HepG2 (cell line): ENCODE measurements around the gene FAM229A. TPM values are rescaled to one million over a fixed set of nuclear protein-coding genes. Genes with fewer than 3 reads are reported as not detected.

ENCODE experiments used
- ATF7-NPFF ChIP-seq: sonication (generic); formaldehyde crosslinking; IDR thresholded peaks from 2 replicates; pipeline ENCODE4 v1.8.1; 2023; ENCODE audit warnings: mild to moderate bottlenecking, low read depth, missing genetic modification reagents, moderate library complexity
- CEBPB ChIP-seq: IDR thresholded peaks from 2 replicates; pipeline ENCODE4 v1.6.1; 2011; ENCODE audit warnings: low read depth, low read length, improper control_type of control experiment, borderline replicate concordance
- CEBPG ChIP-seq: IDR thresholded peaks from 2 replicates; pipeline ENCODE4 v1.6.1; 2016
- HNRNPH1 ChIP-seq: fragments of 200-400 bp; formaldehyde crosslinking; optimal IDR thresholded peaks from 2 replicates; pipeline ENCODE3; 2017; ENCODE audit warnings: mild to moderate bottlenecking, low read depth, low read length
- KLF15 ChIP-seq: sonication (generic); formaldehyde crosslinking; IDR thresholded peaks from 2 replicates; pipeline ENCODE4 v1.8.1; 2023; ENCODE audit warnings: borderline replicate concordance, mild to moderate bottlenecking, inconsistent platforms, missing genetic modification reagents, mixed read lengths
- MED13 ChIP-seq: sonication (generic); formaldehyde crosslinking; IDR thresholded peaks from 2 replicates; pipeline ENCODE4 v1.5.0; 2020; ENCODE audit warnings: missing genetic modification reagents
- ONECUT2 ChIP-seq: sonication (generic); formaldehyde crosslinking; IDR thresholded peaks from 2 replicates; pipeline ENCODE4 v1.4.0; 2020; ENCODE audit warnings: missing genetic modification reagents
- ZFP62 ChIP-seq: sonication (generic); formaldehyde crosslinking; IDR thresholded peaks from 2 replicates; pipeline ENCODE4 v1.4.0; 2020; ENCODE audit warnings: missing genetic modification reagents
- ZNF570 ChIP-seq: sonication (generic); formaldehyde crosslinking; IDR thresholded peaks from 2 replicates; pipeline ENCODE4 v1.4.0; 2020; ENCODE audit warnings: mild to moderate bottlenecking, missing genetic modification reagents, borderline replicate concordance
- ZNF879 ChIP-seq: sonication (generic); formaldehyde crosslinking; IDR thresholded peaks from 2 replicates; pipeline ENCODE4 v1.8.1; 2023; ENCODE audit warnings: missing genetic modification reagents
- polyA plus RNA-seq, 8 experiments: library from polyadenylated mRNA; depleted of rRNA in 3 of 8; stranded (reverse) in 7 of 8; unstranded in 1 of 8; fragments of >200 nt; fragmentation: Illumina TruSeq in 4 of 8; extraction: Trizol in 4 of 8; gene quantifications; 2 replicates each; pipeline versions ENCODE4 v1.2.1 to v1.2.3, GENCODE V29; 2011 to 2016; ENCODE audit warnings: low read depth in 4 of 8, missing spikeins in 1 of 8, mixed read lengths in 1 of 8; ENCODE audit not compliant: insufficient read depth in 1 of 8
- total RNA-seq, 5 experiments: library from RNA; depleted of rRNA; stranded (reverse); fragments of >200 nt; fragmentation: Illumina TruSeq; extraction: Trizol; gene quantifications; 2 replicates each; pipeline ENCODE4 v1.2.3, GENCODE V29; 2016; ENCODE audit warnings: low read depth in 1 of 5
- TF ChIP-seq, protein P1 (sequence below): sonication (generic); formaldehyde crosslinking; IDR thresholded peaks from 2 replicates; pipeline ENCODE4 v1.4.0; 2020; ENCODE audit warnings: missing genetic modification reagents; ENCODE audit errors: not compliant biosample characterization
- TF ChIP-seq, protein P2 (sequence below): IDR thresholded peaks from 2 replicates; pipeline ENCODE4 v1.6.1; 2012; ENCODE audit warnings: low read length, improper control_type of control experiment
- TF ChIP-seq, protein P3 (sequence below): sonication (generic); formaldehyde crosslinking; IDR thresholded peaks from 2 replicates; pipeline ENCODE4 v1.5.0; 2020; ENCODE audit warnings: mild to moderate bottlenecking, missing genetic modification reagents
- TF ChIP-seq, protein P4 (sequence below): sonication (generic); formaldehyde crosslinking; IDR thresholded peaks from 2 replicates; pipeline ENCODE4 v1.4.0; 2020; ENCODE audit warnings: missing genetic modification reagents
- TF ChIP-seq, protein P5 (sequence below): sonication (generic); formaldehyde crosslinking; conservative IDR thresholded peaks from 2 replicates; pipeline ENCODE4 v1.4.0; 2020; ENCODE audit warnings: missing genetic modification reagents
- TF ChIP-seq, protein P6 (sequence below): sonication (generic); formaldehyde crosslinking; IDR thresholded peaks from 2 replicates; pipeline ENCODE4 v1.4.0; 2020; ENCODE audit warnings: mild to moderate bottlenecking, missing genetic modification reagents
- TF ChIP-seq, protein P7 (sequence below): sonication (generic); formaldehyde crosslinking; IDR thresholded peaks from 2 replicates; pipeline ENCODE4 v1.9.0; 2021; ENCODE audit warnings: missing genetic modification reagents, mild to moderate bottlenecking, borderline replicate concordance

The FAM229A gene
- total and polyA plus RNA-seq, 2 of the 13 experiments (the other 11 are each of a cell fraction or from before 2014, with no cell fraction given), result 3.2 to 17.6 TPM

DNA sequence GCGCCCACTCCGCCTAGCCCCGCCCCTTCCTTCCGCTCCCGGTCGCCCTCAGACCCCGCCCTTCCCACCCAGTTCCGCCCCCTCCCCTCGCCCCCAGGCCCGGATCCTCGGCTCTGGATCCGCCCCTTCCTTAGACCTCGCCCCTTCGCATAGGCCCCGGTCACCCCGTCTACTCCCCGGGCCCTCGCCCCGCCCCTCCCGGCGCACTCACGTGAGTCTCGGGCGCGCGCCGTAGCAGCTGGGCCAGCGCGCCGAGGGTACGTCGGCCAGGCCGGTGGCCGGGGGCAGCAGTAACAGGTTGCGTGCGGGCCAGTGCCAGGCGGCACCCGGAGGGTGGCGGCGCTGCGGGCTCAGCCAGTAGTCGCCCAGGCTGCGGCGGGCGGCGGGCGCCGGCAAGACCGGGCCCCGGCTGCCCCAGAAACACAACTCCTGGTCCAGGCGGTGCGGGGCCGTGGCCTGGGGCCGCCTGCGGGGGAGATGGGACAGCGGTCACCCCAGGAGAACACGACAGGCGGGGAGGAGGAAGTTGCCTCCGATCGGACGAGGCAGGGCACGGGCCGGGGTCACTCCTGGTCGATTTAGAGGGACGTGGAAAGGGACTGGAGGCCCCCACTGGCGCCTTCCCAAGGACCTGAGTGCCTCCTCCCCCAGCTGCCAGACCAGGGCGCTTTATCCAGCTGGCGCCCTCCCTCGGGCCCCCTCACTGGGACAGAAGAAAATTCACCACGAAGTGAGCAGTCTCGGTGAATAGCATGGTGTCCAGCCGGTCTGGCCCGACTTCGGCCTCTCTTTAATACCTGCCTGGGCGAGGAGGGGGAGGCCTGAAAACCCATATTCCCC lies 10.7 kb downstream of the FAM229A start (continued):
- TF ChIP-seq, protein P1, sequence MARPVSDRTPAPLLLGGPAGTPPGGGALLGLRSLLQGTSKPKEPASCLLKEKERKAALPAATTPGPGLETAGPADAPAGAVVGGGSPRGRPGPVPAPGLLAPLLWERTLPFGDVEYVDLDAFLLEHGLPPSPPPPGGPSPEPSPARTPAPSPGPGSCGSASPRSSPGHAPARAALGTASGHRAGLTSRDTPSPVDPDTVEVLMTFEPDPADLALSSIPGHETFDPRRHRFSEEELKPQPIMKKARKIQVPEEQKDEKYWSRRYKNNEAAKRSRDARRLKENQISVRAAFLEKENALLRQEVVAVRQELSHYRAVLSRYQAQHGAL (CRISPR knock-in tag), result peak; percentile 23
- TF ChIP-seq, protein P2, sequence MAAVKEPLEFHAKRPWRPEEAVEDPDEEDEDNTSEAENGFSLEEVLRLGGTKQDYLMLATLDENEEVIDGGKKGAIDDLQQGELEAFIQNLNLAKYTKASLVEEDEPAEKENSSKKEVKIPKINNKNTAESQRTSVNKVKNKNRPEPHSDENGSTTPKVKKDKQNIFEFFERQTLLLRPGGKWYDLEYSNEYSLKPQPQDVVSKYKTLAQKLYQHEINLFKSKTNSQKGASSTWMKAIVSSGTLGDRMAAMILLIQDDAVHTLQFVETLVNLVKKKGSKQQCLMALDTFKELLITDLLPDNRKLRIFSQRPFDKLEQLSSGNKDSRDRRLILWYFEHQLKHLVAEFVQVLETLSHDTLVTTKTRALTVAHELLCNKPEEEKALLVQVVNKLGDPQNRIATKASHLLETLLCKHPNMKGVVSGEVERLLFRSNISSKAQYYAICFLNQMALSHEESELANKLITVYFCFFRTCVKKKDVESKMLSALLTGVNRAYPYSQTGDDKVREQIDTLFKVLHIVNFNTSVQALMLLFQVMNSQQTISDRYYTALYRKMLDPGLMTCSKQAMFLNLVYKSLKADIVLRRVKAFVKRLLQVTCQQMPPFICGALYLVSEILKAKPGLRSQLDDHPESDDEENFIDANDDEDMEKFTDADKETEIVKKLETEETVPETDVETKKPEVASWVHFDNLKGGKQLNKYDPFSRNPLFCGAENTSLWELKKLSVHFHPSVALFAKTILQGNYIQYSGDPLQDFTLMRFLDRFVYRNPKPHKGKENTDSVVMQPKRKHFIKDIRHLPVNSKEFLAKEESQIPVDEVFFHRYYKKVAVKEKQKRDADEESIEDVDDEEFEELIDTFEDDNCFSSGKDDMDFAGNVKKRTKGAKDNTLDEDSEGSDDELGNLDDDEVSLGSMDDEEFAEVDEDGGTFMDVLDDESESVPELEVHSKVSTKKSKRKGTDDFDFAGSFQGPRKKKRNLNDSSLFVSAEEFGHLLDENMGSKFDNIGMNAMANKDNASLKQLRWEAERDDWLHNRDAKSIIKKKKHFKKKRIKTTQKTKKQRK, result no peak
- 0 out of 2 replicates have a peak, but pooled peaks have one; percentile 58 for TF ChIP-seq ZNF570
- TF ChIP-seq KLF15 (CRISPR knock-in tag), result no peak
- TF ChIP-seq, protein P3, sequence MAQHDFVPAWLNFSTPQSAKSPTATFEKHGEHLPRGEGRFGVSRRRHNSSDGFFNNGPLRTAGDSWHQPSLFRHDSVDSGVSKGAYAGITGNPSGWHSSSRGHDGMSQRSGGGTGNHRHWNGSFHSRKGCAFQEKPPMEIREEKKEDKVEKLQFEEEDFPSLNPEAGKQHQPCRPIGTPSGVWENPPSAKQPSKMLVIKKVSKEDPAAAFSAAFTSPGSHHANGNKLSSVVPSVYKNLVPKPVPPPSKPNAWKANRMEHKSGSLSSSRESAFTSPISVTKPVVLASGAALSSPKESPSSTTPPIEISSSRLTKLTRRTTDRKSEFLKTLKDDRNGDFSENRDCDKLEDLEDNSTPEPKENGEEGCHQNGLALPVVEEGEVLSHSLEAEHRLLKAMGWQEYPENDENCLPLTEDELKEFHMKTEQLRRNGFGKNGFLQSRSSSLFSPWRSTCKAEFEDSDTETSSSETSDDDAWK (CRISPR knock-in tag), result no peak
- TF ChIP-seq, protein P4, sequence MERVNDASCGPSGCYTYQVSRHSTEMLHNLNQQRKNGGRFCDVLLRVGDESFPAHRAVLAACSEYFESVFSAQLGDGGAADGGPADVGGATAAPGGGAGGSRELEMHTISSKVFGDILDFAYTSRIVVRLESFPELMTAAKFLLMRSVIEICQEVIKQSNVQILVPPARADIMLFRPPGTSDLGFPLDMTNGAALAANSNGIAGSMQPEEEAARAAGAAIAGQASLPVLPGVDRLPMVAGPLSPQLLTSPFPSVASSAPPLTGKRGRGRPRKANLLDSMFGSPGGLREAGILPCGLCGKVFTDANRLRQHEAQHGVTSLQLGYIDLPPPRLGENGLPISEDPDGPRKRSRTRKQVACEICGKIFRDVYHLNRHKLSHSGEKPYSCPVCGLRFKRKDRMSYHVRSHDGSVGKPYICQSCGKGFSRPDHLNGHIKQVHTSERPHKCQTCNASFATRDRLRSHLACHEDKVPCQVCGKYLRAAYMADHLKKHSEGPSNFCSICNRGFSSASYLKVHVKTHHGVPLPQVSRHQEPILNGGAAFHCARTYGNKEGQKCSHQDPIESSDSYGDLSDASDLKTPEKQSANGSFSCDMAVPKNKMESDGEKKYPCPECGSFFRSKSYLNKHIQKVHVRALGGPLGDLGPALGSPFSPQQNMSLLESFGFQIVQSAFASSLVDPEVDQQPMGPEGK, result no peak
- no peak for TF ChIP-seq CEBPB
- no peak for TF ChIP-seq HNRNPH1
- TF ChIP-seq, protein P5, sequence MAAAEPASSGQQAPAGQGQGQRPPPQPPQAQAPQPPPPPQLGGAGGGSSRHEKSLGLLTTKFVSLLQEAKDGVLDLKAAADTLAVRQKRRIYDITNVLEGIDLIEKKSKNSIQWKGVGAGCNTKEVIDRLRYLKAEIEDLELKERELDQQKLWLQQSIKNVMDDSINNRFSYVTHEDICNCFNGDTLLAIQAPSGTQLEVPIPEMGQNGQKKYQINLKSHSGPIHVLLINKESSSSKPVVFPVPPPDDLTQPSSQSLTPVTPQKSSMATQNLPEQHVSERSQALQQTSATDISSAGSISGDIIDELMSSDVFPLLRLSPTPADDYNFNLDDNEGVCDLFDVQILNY (CRISPR knock-in tag), result no peak; the same call in 1 of the 2 replicates
- TF ChIP-seq MED13 (CRISPR knock-in tag), result peak; percentile 32; the same call in 1 of the 2 replicates
- TF ChIP-seq, protein P6, sequence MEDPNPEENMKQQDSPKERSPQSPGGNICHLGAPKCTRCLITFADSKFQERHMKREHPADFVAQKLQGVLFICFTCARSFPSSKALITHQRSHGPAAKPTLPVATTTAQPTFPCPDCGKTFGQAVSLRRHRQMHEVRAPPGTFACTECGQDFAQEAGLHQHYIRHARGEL, result no peak
- no peak for TF ChIP-seq ZNF879 (CRISPR knock-in tag)
- no peak for TF ChIP-seq ZFP62 (CRISPR knock-in tag)
- peak; percentile 84 for TF ChIP-seq ATF7-NPFF
- TF ChIP-seq, protein P7, sequence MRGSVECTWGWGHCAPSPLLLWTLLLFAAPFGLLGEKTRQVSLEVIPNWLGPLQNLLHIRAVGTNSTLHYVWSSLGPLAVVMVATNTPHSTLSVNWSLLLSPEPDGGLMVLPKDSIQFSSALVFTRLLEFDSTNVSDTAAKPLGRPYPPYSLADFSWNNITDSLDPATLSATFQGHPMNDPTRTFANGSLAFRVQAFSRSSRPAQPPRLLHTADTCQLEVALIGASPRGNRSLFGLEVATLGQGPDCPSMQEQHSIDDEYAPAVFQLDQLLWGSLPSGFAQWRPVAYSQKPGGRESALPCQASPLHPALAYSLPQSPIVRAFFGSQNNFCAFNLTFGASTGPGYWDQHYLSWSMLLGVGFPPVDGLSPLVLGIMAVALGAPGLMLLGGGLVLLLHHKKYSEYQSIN (CRISPR knock-in tag), result no peak
- 0 out of 2 replicates have a peak, but pooled peaks have one; percentile 21 for TF ChIP-seq ONECUT2 (CRISPR knock-in tag)
- no peak for TF ChIP-seq CEBPG (CRISPR knock-in tag)
